ENCODE data around the gene MLLT3. TPM values are rescaled to one million over a fixed set of nuclear protein-coding genes. Genes with fewer than 3 reads are reported as not detected.

Gene MLLT3
- total RNA-seq, 4 donors from 2014 or later: 10.2 to 15.3 (median 14.5) TPM

GRCh38 chr9:20361656-20362570 lies 260.4 kb downstream of the MLLT3 start:
- H3K36me3 ChIP-seq: peaks cover 0 to 21% (median 0%) of the 10 kb centered on the region in 3 donors
- 83 to 88% methylated on average over 3 of the region's 3 CpGs for WGBS, 2 donors
- TF ChIP-seq EP300 (IDR thresholded peaks at IDR 0.05) (no peak), POLR2A (IDR thresholded peaks at IDR 0.05) (no peak)
- TF ChIP-seq, protein P1, sequence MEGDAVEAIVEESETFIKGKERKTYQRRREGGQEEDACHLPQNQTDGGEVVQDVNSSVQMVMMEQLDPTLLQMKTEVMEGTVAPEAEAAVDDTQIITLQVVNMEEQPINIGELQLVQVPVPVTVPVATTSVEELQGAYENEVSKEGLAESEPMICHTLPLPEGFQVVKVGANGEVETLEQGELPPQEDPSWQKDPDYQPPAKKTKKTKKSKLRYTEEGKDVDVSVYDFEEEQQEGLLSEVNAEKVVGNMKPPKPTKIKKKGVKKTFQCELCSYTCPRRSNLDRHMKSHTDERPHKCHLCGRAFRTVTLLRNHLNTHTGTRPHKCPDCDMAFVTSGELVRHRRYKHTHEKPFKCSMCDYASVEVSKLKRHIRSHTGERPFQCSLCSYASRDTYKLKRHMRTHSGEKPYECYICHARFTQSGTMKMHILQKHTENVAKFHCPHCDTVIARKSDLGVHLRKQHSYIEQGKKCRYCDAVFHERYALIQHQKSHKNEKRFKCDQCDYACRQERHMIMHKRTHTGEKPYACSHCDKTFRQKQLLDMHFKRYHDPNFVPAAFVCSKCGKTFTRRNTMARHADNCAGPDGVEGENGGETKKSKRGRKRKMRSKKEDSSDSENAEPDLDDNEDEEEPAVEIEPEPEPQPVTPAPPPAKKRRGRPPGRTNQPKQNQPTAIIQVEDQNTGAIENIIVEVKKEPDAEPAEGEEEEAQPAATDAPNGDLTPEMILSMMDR (IDR thresholded peaks at IDR 0.05): no peak

DNA sequence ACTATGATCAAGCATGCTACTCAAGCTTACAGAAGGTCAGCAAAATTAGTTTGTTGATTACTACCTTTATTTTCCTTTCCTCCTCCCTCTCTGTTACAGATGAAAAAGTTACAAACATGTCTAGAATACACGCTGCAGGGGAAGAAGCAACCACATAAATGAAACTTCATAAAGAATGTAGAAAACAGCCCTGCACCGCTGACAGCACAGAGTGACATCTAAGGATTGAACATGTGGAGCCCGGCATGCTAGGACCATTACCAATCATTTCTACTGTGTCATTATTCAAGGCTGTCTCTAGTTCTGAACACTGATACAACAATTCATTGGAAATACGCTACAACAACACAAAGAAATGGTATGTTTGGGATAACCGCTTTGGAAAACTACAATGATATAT lies 261.1 kb downstream of the MLLT3 start:
- H3K9me3 ChIP-seq: no peaks in the 10 kb centered on the region
- peaks cover 0 to 25% (median 5%) of the 10 kb centered on the region in 4 donors for H3K4me1 ChIP-seq
- no peak overlapping the region for H3K27ac ChIP-seq
- DNase-seq (ENCODE audit: low spot score in 2 of 2): no peak
- no peak for TF ChIP-seq EP300 (IDR thresholded peaks at IDR 0.05)
- no peak for TF ChIP-seq POLR2A (IDR thresholded peaks at IDR 0.05)
- TF ChIP-seq, protein P1 (IDR thresholded peaks at IDR 0.05): no peak
- 92 to 96% methylated on average over 5 of the region's 5 CpGs for WGBS, 2 donors
- H3K4me3 ChIP-seq: no peak overlapping the region
- peaks cover 0 to 21% (median 0%) of the 10 kb centered on the region in 3 donors for H3K36me3 ChIP-seq
- no peaks in the 10 kb centered on the region for H3K27me3 ChIP-seq

More at GRCh38 chr9:20361656-20362570, 260.4 kb downstream of the MLLT3 start:
- Histone ChIP-seq H3K27me3 (no peaks in the 10 kb centered on the region), H3K4me1 (peaks cover 0 to 18% (median 1%) of the 10 kb centered on the region in 4 donors), H3K4me3 (no peak overlapping the region), H3K27ac (no peak overlapping the region), H3K9me3 (no peaks in the 10 kb centered on the region)
- DNase-seq (ENCODE audit: low spot score in 2 of 2): no peak

DNA sequence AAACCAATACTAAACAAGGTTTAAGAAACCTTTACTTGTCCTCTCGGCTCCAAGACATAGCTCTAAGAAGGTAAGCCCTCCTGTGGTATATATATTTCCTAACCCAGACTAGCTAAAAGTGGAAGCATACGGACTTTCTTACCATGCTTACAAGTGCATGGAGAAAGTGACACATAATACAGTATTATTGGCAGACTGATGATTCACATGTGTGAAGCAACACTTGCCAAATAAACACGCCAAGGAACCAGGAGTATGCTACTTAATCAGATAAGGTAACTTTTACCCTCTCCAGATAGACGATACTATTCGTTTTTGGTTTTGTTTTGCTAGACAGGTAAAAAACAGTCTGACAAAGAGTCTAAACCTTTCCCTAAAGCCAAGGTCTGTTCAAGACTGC lies 264.1 kb downstream of the MLLT3 start:
- no peak for DNase-seq (ENCODE audit: low spot score in 2 of 2)
- Histone ChIP-seq H3K4me3 (no peak overlapping the region), H3K4me1 (peaks cover 0 to 19% (median 5%) of the 10 kb centered on the region in 4 donors), H3K27ac (no peak overlapping the region), H3K9me3 (no peaks in the 10 kb centered on the region), H3K27me3 (no peaks in the 10 kb centered on the region), H3K36me3 (peaks cover 0 to 21% (median 0%) of the 10 kb centered on the region in 3 donors)
- TF ChIP-seq EP300 (IDR thresholded peaks at IDR 0.05) (no peak), POLR2A (IDR thresholded peaks at IDR 0.05) (no peak)
- TF ChIP-seq, protein P1 (IDR thresholded peaks at IDR 0.05): no peak
- 82 to 90% methylated on average over 5 of the region's 5 CpGs for WGBS, 2 donors

GRCh38 chr9:20357037-20357432 lies 265.3 kb downstream of the MLLT3 start:
- TF ChIP-seq, protein P1 (IDR thresholded peaks at IDR 0.05): no peak
- no peak for TF ChIP-seq EP300 (IDR thresholded peaks at IDR 0.05)
- no peak for TF ChIP-seq POLR2A (IDR thresholded peaks at IDR 0.05)
- WGBS, 2 donors: 57% methylated on average over 2 of the region's 2 CpGs

More at GRCh38 chr9:20357037-20357432, 265.3 kb downstream of the MLLT3 start:
- peak overlapping the region in 1 of 4 donors; percentile 10 for H3K4me3 ChIP-seq
- peaks cover 0 to 19% (median 5%) of the 10 kb centered on the region in 4 donors for H3K4me1 ChIP-seq
- no peaks in the 10 kb centered on the region for H3K27me3 ChIP-seq
- H3K9me3 ChIP-seq: no peaks in the 10 kb centered on the region
- peak overlapping the region in 2 of 4 donors; percentile 11 to 27 for H3K27ac ChIP-seq
- H3K36me3 ChIP-seq: peaks cover 0 to 22% (median 0%) of the 10 kb centered on the region in 3 donors
- DNase-seq (ENCODE audit: low spot score in 2 of 2): no peak
